Lung (tissue), 12 donors: Measurements from ENCODE around the gene SRC. TPM values are rescaled to one million over a fixed set of nuclear protein-coding genes. Genes with fewer than 3 reads are reported as not detected.

Experiments
- ATAC-seq: fragments of 200-7000 bp; cut with Tn5 transposase; one replicate; pipeline ENCODE4 v1.9.1; 2020; ENCODE audit warnings: moderate number of reproducible peaks; ENCODE audit not compliant: insufficient read depth, low FRiP score
- DNase-seq, 3 donors: peaks; one replicate each; pipeline ENCODE4 v3.0.0-alpha.2; 2013 to 2017
- H3K27ac ChIP-seq, 2 donors: one replicate each; pipeline ENCODE4 v1.5.1; 2013; ENCODE audit warnings: mild to moderate bottlenecking in 2 of 2, moderate library complexity in 2 of 2, control low read depth in 1 of 2, inconsistent platforms in 1 of 2, low read depth in 1 of 2, low read length in 1 of 2
- H3K27me3 ChIP-seq, 3 donors: one replicate each; pipeline ENCODE4 v1.5.1; 2013; ENCODE audit warnings: low read length in 2 of 3; ENCODE audit not compliant: control insufficient read depth in 3 of 3, insufficient read depth in 3 of 3
- H3K36me3 ChIP-seq, 4 donors: one replicate each; pipeline ENCODE4 v1.5.1; 2013; ENCODE audit warnings: low read length in 4 of 4, mild to moderate bottlenecking in 1 of 4, moderate library complexity in 1 of 4; ENCODE audit not compliant: control insufficient read depth in 4 of 4, insufficient read depth in 4 of 4
- H3K4me1 ChIP-seq, 5 donors: one replicate each; pipeline ENCODE4 v1.5.1; 2013; ENCODE audit warnings: low read length in 5 of 5, mild to moderate bottlenecking in 2 of 5, moderate library complexity in 1 of 5; ENCODE audit not compliant: control insufficient read depth in 5 of 5, insufficient read depth in 5 of 5
- H3K4me3 ChIP-seq: one replicate; pipeline ENCODE4 v1.5.1; 2013; ENCODE audit warnings: mild to moderate bottlenecking, control low read depth, moderate library complexity
- H3K9ac ChIP-seq, 2 donors: one replicate each; pipeline ENCODE4 v1.5.1; 2013; ENCODE audit warnings: low read length in 2 of 2, control low read depth in 1 of 2; ENCODE audit not compliant: insufficient read depth in 1 of 2
- H3K9me3 ChIP-seq, 4 donors: one replicate each; pipeline ENCODE4 v1.5.1; 2013; ENCODE audit warnings: low read length in 3 of 4, mild to moderate bottlenecking in 1 of 4, moderate library complexity in 1 of 4; ENCODE audit not compliant: control insufficient read depth in 4 of 4, insufficient read depth in 3 of 4
- CTCF ChIP-seq: IDR thresholded peaks from 2 replicates; pipeline ENCODE4 v1.5.1; 2012; ENCODE audit warnings: mild to moderate bottlenecking; ENCODE audit errors: control extremely low read depth, extremely low read depth
- WGBS, 2 donors: extraction: QIAGEN DNeasy Blood & Tissue Kit; methylation state at CpG; one replicate each; pipeline ENCODE4 v1.1.7; 2013; 5-methylcytosine and 5-hydroxymethylcytosine counted together
- polyA plus RNA-seq, 2 donors: library from polyadenylated mRNA; stranded (reverse); fragments of 200-250 nt; gene quantifications; one replicate each; pipeline ENCODE4 v1.2.1, GENCODE V29; 2013
- total RNA-seq, 2 donors: library from RNA; depleted of rRNA in 1 of 2; stranded (reverse); fragments of >200 nt in 1 of 2; gene quantifications; one replicate each; pipeline ENCODE4 v1.2.1, GENCODE V29; 2014 to 2021
- donor health status: control.
- donor health status: control.
- donor health status: Bipolar disorder and iron deficiency.
- donor health status: healthy.
- donor health status: DM: yes; HTN: yes; CAD: no.

SRC gene
- total and polyA plus RNA-seq, 4 donors = 35.6 to 69.5 (median 50.1) TPM

GRCh38 chr20:37421988-37422387, 76.0 kb downstream of the SRC start:
- WGBS, 2 donors = 5 to 15% methylated on average over 6 of the region's 6 CpGs
- Histone ChIP-seq H3K9me3 (peaks cover 0 to 8% (median 0%) of the 10 kb centered on the region in 4 donors), H3K27ac (no peak overlapping the region), H3K4me3 (no peak overlapping the region), H3K9ac (no peak overlapping the region), H3K36me3 (no peaks in the 10 kb centered on the region), H3K27me3 (peaks cover 0 to 18% (median 0%) of the 10 kb centered on the region in 3 donors), H3K4me1 (peaks cover 0 to 29% (median 10%) of the 10 kb centered on the region in 5 donors)
- DNase-seq = peak in 2 of 3 donors; percentile 57 to 61
- no peak for TF ChIP-seq CTCF
- no peak for ATAC-seq

- H3K9me3 ChIP-seq = peaks cover 0 to 7% (median 0%) of the 10 kb centered on the region in 4 donors
- H3K9ac ChIP-seq = no peak overlapping the region
- no peak for TF ChIP-seq CTCF
- H3K36me3 ChIP-seq = no peaks in the 10 kb centered on the region
- 57 to 73% methylated on average over 11 of the region's 11 CpGs for WGBS, 2 donors
- peaks cover 0 to 27% (median 10%) of the 10 kb centered on the region in 5 donors for H3K4me1 ChIP-seq
- no peak overlapping the region for H3K27ac ChIP-seq
- no peak for DNase-seq
- peaks cover 0 to 18% (median 0%) of the 10 kb centered on the region in 3 donors for H3K27me3 ChIP-seq
- ATAC-seq = no peak
- H3K4me3 ChIP-seq = no peak overlapping the region
These were observed 76.9 kb downstream of the SRC start for GRCh38 chr20:37422791-37423286.

- 84 to 94% methylated on average over 10 of the region's 10 CpGs for WGBS, 2 donors
- ATAC-seq (no peak), DNase-seq (no peak)
- Histone ChIP-seq H3K27ac (no peak overlapping the region), H3K4me1 (peaks cover 0 to 20% (median 5%) of the 10 kb centered on the region in 5 donors), H3K9ac (no peak overlapping the region), H3K9me3 (peaks cover 0 to 8% (median 0%) of the 10 kb centered on the region in 4 donors), H3K27me3 (peaks cover 0 to 18% (median 0%) of the 10 kb centered on the region in 3 donors), H3K36me3 (no peaks in the 10 kb centered on the region), H3K4me3 (no peak overlapping the region)
- TF ChIP-seq CTCF = no peak
These were observed 77.6 kb downstream of the SRC start for GRCh38 chr20:37423545-37423944.
